Measurements from ENCODE around the gene CEP120.
A peak's percentile ranks its signal among the peaks of the same experiment; 100 is the strongest.

CEP120 gene

GRCh38 chr5:123387313-123387712 is 35.9 kb downstream of the CEP120 start:
- H3K9me3 ChIP-seq (ENCODE audit: insufficient read depth, low read length), result no peaks in the 10 kb centered on the region
- no peaks in the 10 kb centered on the region for H3K4me1 ChIP-seq (ENCODE audit: insufficient read depth, insufficient read length)
- no peaks in the 10 kb centered on the region for H3K27me3 ChIP-seq (ENCODE audit: insufficient read depth, insufficient read length)
- no peak overlapping the region for H3K9ac ChIP-seq (ENCODE audit: insufficient read length, low read depth)
- DNase-seq (ENCODE audit: low read depth, low spot score), result no peak
- no peak overlapping the region for H3K4me3 ChIP-seq (ENCODE audit: insufficient read length, low read depth)
- TF ChIP-seq YY1 (IDR thresholded peaks at IDR 0.05; ENCODE audit: insufficient read depth, insufficient read length) (no peak), SUZ12 (IDR thresholded peaks at IDR 0.05; ENCODE audit: extremely low read depth, insufficient read depth, insufficient read length) (no peak), ZNF274 (IDR thresholded peaks at IDR 0.05; ENCODE audit: low read depth, low read length) (no peak)
- peaks cover 45% of the 10 kb centered on the region for H3K36me3 ChIP-seq (ENCODE audit: insufficient read depth, insufficient read length, low read length)

GRCh38 chr5:123382252-123382651 is 41.0 kb downstream of the CEP120 start:
- DNase-seq (ENCODE audit: low read depth, low spot score), result no peak
- no peaks in the 10 kb centered on the region for H3K27me3 ChIP-seq (ENCODE audit: insufficient read depth, insufficient read length)
- no peaks in the 10 kb centered on the region for H3K4me1 ChIP-seq (ENCODE audit: insufficient read depth, insufficient read length)
- TF ChIP-seq ZNF274 (IDR thresholded peaks at IDR 0.05; ENCODE audit: low read depth, low read length) (no peak), YY1 (IDR thresholded peaks at IDR 0.05; ENCODE audit: insufficient read depth, insufficient read length) (no peak), SUZ12 (IDR thresholded peaks at IDR 0.05; ENCODE audit: extremely low read depth, insufficient read depth, insufficient read length) (no peak)
- no peak overlapping the region for H3K9ac ChIP-seq (ENCODE audit: insufficient read length, low read depth)
- H3K9me3 ChIP-seq (ENCODE audit: insufficient read depth, low read length), result no peaks in the 10 kb centered on the region
- H3K4me3 ChIP-seq (ENCODE audit: insufficient read length, low read depth), result no peak overlapping the region
- peaks cover 59% of the 10 kb centered on the region for H3K36me3 ChIP-seq (ENCODE audit: insufficient read depth, insufficient read length, low read length)

- H3K27me3 ChIP-seq (ENCODE audit: insufficient read depth, insufficient read length), result no peaks in the 10 kb centered on the region
- H3K4me1 ChIP-seq (ENCODE audit: insufficient read depth, insufficient read length), result no peaks in the 10 kb centered on the region
- no peak overlapping the region for H3K4me3 ChIP-seq (ENCODE audit: insufficient read length, low read depth)
- peaks cover 44% of the 10 kb centered on the region for H3K36me3 ChIP-seq (ENCODE audit: insufficient read depth, insufficient read length, low read length)
- no peaks in the 10 kb centered on the region; the same call in 1 of the 2 replicates for H3K9me3 ChIP-seq (ENCODE audit: insufficient read depth, low read length)
- no peak for TF ChIP-seq YY1 (IDR thresholded peaks at IDR 0.05; ENCODE audit: insufficient read depth, insufficient read length)
- no peak for TF ChIP-seq ZNF274 (IDR thresholded peaks at IDR 0.05; ENCODE audit: low read depth, low read length)
- TF ChIP-seq SUZ12 (IDR thresholded peaks at IDR 0.05; ENCODE audit: extremely low read depth, insufficient read depth, insufficient read length), result no peak
- H3K9ac ChIP-seq (ENCODE audit: insufficient read length, low read depth), result no peak overlapping the region
- peak; percentile 27 for DNase-seq (ENCODE audit: low read depth, low spot score)
Observed at GRCh38 chr5:123371575-123372179, 51.5 kb downstream of the CEP120 start.

GRCh38 chr5:123369371-123369968 is 53.7 kb downstream of the CEP120 start:
- Histone ChIP-seq H3K4me1 (ENCODE audit: insufficient read depth, insufficient read length) (no peaks in the 10 kb centered on the region), H3K27me3 (ENCODE audit: insufficient read depth, insufficient read length) (no peaks in the 10 kb centered on the region), H3K4me3 (ENCODE audit: insufficient read length, low read depth) (no peak overlapping the region), H3K9ac (ENCODE audit: insufficient read length, low read depth) (no peak overlapping the region), H3K36me3 (ENCODE audit: insufficient read depth, insufficient read length, low read length) (peaks cover 34% of the 10 kb centered on the region), H3K9me3 (ENCODE audit: insufficient read depth, low read length) (no peaks in the 10 kb centered on the region; the same call in 1 of the 2 replicates)
- DNase-seq (ENCODE audit: low read depth, low spot score), result no peak
- TF ChIP-seq ZNF274 (IDR thresholded peaks at IDR 0.05; ENCODE audit: low read depth, low read length), result no peak
- no peak for TF ChIP-seq SUZ12 (IDR thresholded peaks at IDR 0.05; ENCODE audit: extremely low read depth, insufficient read depth, insufficient read length)
- no peak for TF ChIP-seq YY1 (IDR thresholded peaks at IDR 0.05; ENCODE audit: insufficient read depth, insufficient read length)

- Histone ChIP-seq H3K9me3 (ENCODE audit: insufficient read depth, low read length) (no peaks in the 10 kb centered on the region; the same call in 1 of the 2 replicates), H3K27me3 (ENCODE audit: insufficient read depth, insufficient read length) (no peaks in the 10 kb centered on the region), H3K4me1 (ENCODE audit: insufficient read depth, insufficient read length) (no peaks in the 10 kb centered on the region), H3K4me3 (ENCODE audit: insufficient read length, low read depth) (no peak overlapping the region), H3K9ac (ENCODE audit: insufficient read length, low read depth) (no peak overlapping the region), H3K36me3 (ENCODE audit: insufficient read depth, insufficient read length, low read length) (peaks cover 28% of the 10 kb centered on the region)
- no peak for DNase-seq (ENCODE audit: low read depth, low spot score)
- TF ChIP-seq SUZ12 (IDR thresholded peaks at IDR 0.05; ENCODE audit: extremely low read depth, insufficient read depth, insufficient read length), result no peak
- no peak for TF ChIP-seq YY1 (IDR thresholded peaks at IDR 0.05; ENCODE audit: insufficient read depth, insufficient read length)
- no peak for TF ChIP-seq ZNF274 (IDR thresholded peaks at IDR 0.05; ENCODE audit: low read depth, low read length)
Observed at GRCh38 chr5:123367739-123368138, 55.5 kb downstream of the CEP120 start.

- Histone ChIP-seq H3K4me3 (ENCODE audit: insufficient read length, low read depth) (no peak overlapping the region), H3K9me3 (ENCODE audit: insufficient read depth, low read length) (no peaks in the 10 kb centered on the region), H3K4me1 (ENCODE audit: insufficient read depth, insufficient read length) (no peaks in the 10 kb centered on the region), H3K27me3 (ENCODE audit: insufficient read depth, insufficient read length) (no peaks in the 10 kb centered on the region), H3K36me3 (ENCODE audit: insufficient read depth, insufficient read length, low read length) (peaks cover 15% of the 10 kb centered on the region), H3K9ac (ENCODE audit: insufficient read length, low read depth) (no peak overlapping the region)
- no peak for TF ChIP-seq YY1 (IDR thresholded peaks at IDR 0.05; ENCODE audit: insufficient read depth, insufficient read length)
- TF ChIP-seq ZNF274 (IDR thresholded peaks at IDR 0.05; ENCODE audit: low read depth, low read length), result no peak
- TF ChIP-seq SUZ12 (IDR thresholded peaks at IDR 0.05; ENCODE audit: extremely low read depth, insufficient read depth, insufficient read length), result no peak
- no peak for DNase-seq (ENCODE audit: low read depth, low spot score)
Observed at GRCh38 chr5:123365156-123365555, 58.0 kb downstream of the CEP120 start.

GRCh38 chr5:123364441-123365155 is 58.6 kb downstream of the CEP120 start:
- no peak for TF ChIP-seq SUZ12 (IDR thresholded peaks at IDR 0.05; ENCODE audit: extremely low read depth, insufficient read depth, insufficient read length)
- no peak for TF ChIP-seq YY1 (IDR thresholded peaks at IDR 0.05; ENCODE audit: insufficient read depth, insufficient read length)
- no peak for TF ChIP-seq ZNF274 (IDR thresholded peaks at IDR 0.05; ENCODE audit: low read depth, low read length)
- no peak for DNase-seq (ENCODE audit: low read depth, low spot score)
- no peaks in the 10 kb centered on the region for H3K9me3 ChIP-seq (ENCODE audit: insufficient read depth, low read length)
- H3K27me3 ChIP-seq (ENCODE audit: insufficient read depth, insufficient read length), result no peaks in the 10 kb centered on the region
- H3K4me1 ChIP-seq (ENCODE audit: insufficient read depth, insufficient read length), result no peaks in the 10 kb centered on the region
- peaks cover 16% of the 10 kb centered on the region for H3K36me3 ChIP-seq (ENCODE audit: insufficient read depth, insufficient read length, low read length)
- no peak overlapping the region for H3K4me3 ChIP-seq (ENCODE audit: insufficient read length, low read depth)
- no peak overlapping the region for H3K9ac ChIP-seq (ENCODE audit: insufficient read length, low read depth)
